ENCODE data around the gene RCE1. TPM values are rescaled to one million over a fixed set of nuclear protein-coding genes. Genes with fewer than 3 reads are reported as not detected.

RCE1 gene
- total RNA-seq, 2 experiments from 2014 or later = 23.1 to 27.3 TPM

GRCh38 chr11:66878474-66878873 is 35.2 kb downstream of the RCE1 start:
- DNase-seq (no peak), ATAC-seq (no peak)

GRCh38 chr11:66879000-66879399 is 35.8 kb downstream of the RCE1 start:
- H3K27ac Mint-ChIP-seq = no peak overlapping the region
- no peak for ATAC-seq
- H3K9me3 Mint-ChIP-seq (ENCODE audit: insufficient read depth) = no peaks in the 10 kb centered on the region
- peaks cover 2% of the 10 kb centered on the region for H3K27me3 Mint-ChIP-seq (ENCODE audit: low read depth)
- no peak overlapping the region for H3K4me3 Mint-ChIP-seq
- POLR2A ChIA-PET = interaction anchor here (2.2 kb wide), 1 partner anchor 36 kb away, joined by 9 read pairs; the partner anchor contains the start of gene RCE1
- CTCF ChIA-PET = no interaction called here
- DNase-seq = no peak
- H3K36me3 Mint-ChIP-seq (ENCODE audit: low read depth) = no peaks in the 10 kb centered on the region
- peaks cover 18% of the 10 kb centered on the region for H3K4me1 Mint-ChIP-seq (ENCODE audit: low read depth)

More at GRCh38 chr11:66878474-66878873, 35.2 kb downstream of the RCE1 start:
- Mint-ChIP-seq H3K36me3 (ENCODE audit: low read depth) (no peaks in the 10 kb centered on the region), H3K4me3 (no peak overlapping the region), H3K9me3 (ENCODE audit: insufficient read depth) (no peaks in the 10 kb centered on the region), H3K27ac (no peak overlapping the region), H3K4me1 (ENCODE audit: low read depth) (peaks cover 18% of the 10 kb centered on the region), H3K27me3 (ENCODE audit: low read depth) (peaks cover 2% of the 10 kb centered on the region)
- POLR2A ChIA-PET = interaction anchor here (2.2 kb wide), 1 partner anchor 36 kb away, joined by 9 read pairs; the partner anchor contains the start of gene RCE1
- CTCF ChIA-PET = no interaction called here

- POLR2A ChIA-PET = interaction anchor here (1.5 to 2.2 kb wide), 2 partner anchors 35 to 37 kb away, joined by 3 to 9 read pairs; partner anchors contain the start of gene RCE1
- H3K9me3 Mint-ChIP-seq (ENCODE audit: insufficient read depth) = no peaks in the 10 kb centered on the region
- no peak for ATAC-seq
- no peaks in the 10 kb centered on the region for H3K36me3 Mint-ChIP-seq (ENCODE audit: low read depth)
- no peak overlapping the region for H3K4me3 Mint-ChIP-seq
- peaks cover 2% of the 10 kb centered on the region for H3K27me3 Mint-ChIP-seq (ENCODE audit: low read depth)
- peaks cover 18% of the 10 kb centered on the region for H3K4me1 Mint-ChIP-seq (ENCODE audit: low read depth)
- CTCF ChIA-PET = no interaction called here
- no peak for DNase-seq
- no peak overlapping the region for H3K27ac Mint-ChIP-seq
Observed at GRCh38 chr11:66879583-66879982, 36.3 kb downstream of the RCE1 start.

GRCh38 chr11:66879999-66880398 is 36.8 kb downstream of the RCE1 start:
- ChIA-PET CTCF (interaction anchor here (0.9 to 1.5 kb wide), 2 partner anchors 8 to 24 kb away, joined by 4 read pairs; no protein-coding TSS in a partner anchor), POLR2A (interaction anchor here (1.5 to 2.2 kb wide), 2 partner anchors 35 to 37 kb away, joined by 3 to 9 read pairs; partner anchors contain the start of gene RCE1)
- DNase-seq (no peak), ATAC-seq (no peak)
- Mint-ChIP-seq H3K27me3 (ENCODE audit: low read depth) (no peaks in the 10 kb centered on the region), H3K27ac (no peak overlapping the region), H3K4me1 (ENCODE audit: low read depth) (peaks cover 18% of the 10 kb centered on the region), H3K4me3 (no peak overlapping the region), H3K36me3 (ENCODE audit: low read depth) (no peaks in the 10 kb centered on the region), H3K9me3 (ENCODE audit: insufficient read depth) (no peaks in the 10 kb centered on the region)

GRCh38 chr11:66880496-66881450 is 37.5 kb downstream of the RCE1 start:
- H3K9me3 Mint-ChIP-seq (ENCODE audit: insufficient read depth) = no peaks in the 10 kb centered on the region
- H3K4me3 Mint-ChIP-seq = no peak overlapping the region
- ChIA-PET POLR2A (interaction anchor here (0.6 to 1.5 kb wide), 2 partner anchors 36 to 202 kb away, joined by 3 read pairs; no protein-coding TSS in a partner anchor), CTCF (interaction anchor here (0.6 to 2.2 kb wide), 7 partner anchors 9 to 203 kb away, joined by 3 to 11 read pairs (median 4); partner anchors contain the start of gene RBM4B)
- H3K36me3 Mint-ChIP-seq (ENCODE audit: low read depth) = no peaks in the 10 kb centered on the region
- no peak overlapping the region for H3K27ac Mint-ChIP-seq
- H3K4me1 Mint-ChIP-seq (ENCODE audit: low read depth) = peaks cover 18% of the 10 kb centered on the region
- no peaks in the 10 kb centered on the region for H3K27me3 Mint-ChIP-seq (ENCODE audit: low read depth)
- ATAC-seq (peak; percentile 26), DNase-seq (peak; percentile 30)

- ATAC-seq (no peak), DNase-seq (no peak)
- ChIA-PET CTCF (interaction anchor here (0.6 to 2.5 kb wide), 7 partner anchors 9 to 204 kb away, joined by 3 to 13 read pairs (median 4); partner anchors contain the start of genes RBM4B and RCE1), POLR2A (no interaction called here)
- Mint-ChIP-seq H3K9me3 (ENCODE audit: insufficient read depth) (no peaks in the 10 kb centered on the region), H3K4me1 (ENCODE audit: low read depth) (peaks cover 18% of the 10 kb centered on the region), H3K4me3 (no peak overlapping the region), H3K27me3 (ENCODE audit: low read depth) (no peaks in the 10 kb centered on the region), H3K27ac (no peak overlapping the region), H3K36me3 (ENCODE audit: low read depth) (no peaks in the 10 kb centered on the region)
Observed at GRCh38 chr11:66881451-66881835, 38.2 kb downstream of the RCE1 start.

GRCh38 chr11:66881927-66882452 is 38.7 kb downstream of the RCE1 start:
- ChIA-PET CTCF (interaction anchor here (1.1 to 2.5 kb wide), 7 partner anchors 15 to 204 kb away, joined by 3 to 13 read pairs (median 4); partner anchors contain the start of genes RBM4B and RCE1), POLR2A (no interaction called here)
- no peak overlapping the region for H3K4me3 Mint-ChIP-seq
- H3K4me1 Mint-ChIP-seq (ENCODE audit: low read depth) = peaks cover 18% of the 10 kb centered on the region
- H3K27me3 Mint-ChIP-seq (ENCODE audit: low read depth) = no peaks in the 10 kb centered on the region
- H3K36me3 Mint-ChIP-seq (ENCODE audit: low read depth) = no peaks in the 10 kb centered on the region
- no peak overlapping the region for H3K27ac Mint-ChIP-seq
- DNase-seq (no peak), ATAC-seq (no peak)
- no peaks in the 10 kb centered on the region for H3K9me3 Mint-ChIP-seq (ENCODE audit: insufficient read depth)

GRCh38 chr11:66882561-66883015 is 39.3 kb downstream of the RCE1 start:
- ChIA-PET POLR2A (no interaction called here), CTCF (interaction anchor here (1.1 to 2.5 kb wide), 7 partner anchors 9 to 187 kb away, joined by 3 to 13 read pairs (median 4); partner anchors contain the start of gene RCE1)
- H3K4me1 Mint-ChIP-seq (ENCODE audit: low read depth) = peaks cover 18% of the 10 kb centered on the region
- H3K36me3 Mint-ChIP-seq (ENCODE audit: low read depth) = no peaks in the 10 kb centered on the region
- DNase-seq (no peak), ATAC-seq (no peak)
- no peaks in the 10 kb centered on the region for H3K9me3 Mint-ChIP-seq (ENCODE audit: insufficient read depth)
- H3K27me3 Mint-ChIP-seq (ENCODE audit: low read depth) = no peaks in the 10 kb centered on the region
- no peak overlapping the region for H3K27ac Mint-ChIP-seq
- H3K4me3 Mint-ChIP-seq = no peak overlapping the region

- DNase-seq = peak; percentile 73
- H3K27me3 Mint-ChIP-seq (ENCODE audit: low read depth) = no peaks in the 10 kb centered on the region
- no peak overlapping the region for H3K4me3 Mint-ChIP-seq
- ChIA-PET POLR2A (no interaction called here), CTCF (interaction anchor here (0.6 to 2.5 kb wide), 11 partner anchors 8 to 198 kb away, joined by 3 to 13 read pairs (median 3); partner anchors contain the start of gene RCE1)
- peaks cover 18% of the 10 kb centered on the region for H3K4me1 Mint-ChIP-seq (ENCODE audit: low read depth)
- H3K36me3 Mint-ChIP-seq (ENCODE audit: low read depth) = no peaks in the 10 kb centered on the region
- H3K27ac Mint-ChIP-seq = no peak overlapping the region
- ATAC-seq = peak; percentile 76
- H3K9me3 Mint-ChIP-seq (ENCODE audit: insufficient read depth) = no peaks in the 10 kb centered on the region
Observed at GRCh38 chr11:66883016-66883965, 40.0 kb downstream of the RCE1 start.

- POLR2A ChIA-PET = no interaction called here
- no peak for DNase-seq
- H3K36me3 Mint-ChIP-seq (ENCODE audit: low read depth) = no peaks in the 10 kb centered on the region
- no peak for ATAC-seq
- H3K27ac Mint-ChIP-seq = no peak overlapping the region
- no peak overlapping the region for H3K4me3 Mint-ChIP-seq
- no peaks in the 10 kb centered on the region for H3K9me3 Mint-ChIP-seq (ENCODE audit: insufficient read depth)
- CTCF ChIA-PET = interaction anchor here (0.6 to 1.2 kb wide), 3 partner anchors 14 to 197 kb away, joined by 3 to 4 read pairs (median 3); no protein-coding TSS in a partner anchor
- peaks cover 17% of the 10 kb centered on the region for H3K4me1 Mint-ChIP-seq (ENCODE audit: low read depth)
- no peaks in the 10 kb centered on the region for H3K27me3 Mint-ChIP-seq (ENCODE audit: low read depth)
Observed at GRCh38 chr11:66884443-66884842, 41.2 kb downstream of the RCE1 start.

GRCh38 chr11:66885469-66885868 is 42.2 kb downstream of the RCE1 start:
- Mint-ChIP-seq H3K4me1 (ENCODE audit: low read depth) (peaks cover 9% of the 10 kb centered on the region), H3K36me3 (ENCODE audit: low read depth) (no peaks in the 10 kb centered on the region), H3K4me3 (no peak overlapping the region), H3K27ac (no peak overlapping the region), H3K9me3 (ENCODE audit: insufficient read depth) (no peaks in the 10 kb centered on the region), H3K27me3 (ENCODE audit: low read depth) (no peaks in the 10 kb centered on the region)
- no peak for DNase-seq
- ATAC-seq = no peak
- ChIA-PET CTCF (no interaction called here), POLR2A (no interaction called here)
